Astrocyte of the cerebellum (primary cell): ENCODE data around the gene NAA40.

Source experiments
- DNase-seq: peaks from one replicate; pipeline ENCODE4 v3.0.0-alpha.2; 2011; ENCODE audit warnings: low read depth
- H3K4me3 ChIP-seq: 2 replicates; pipeline ENCODE4 v1.5.1; 2011; ENCODE audit warnings: mild to moderate bottlenecking, low read depth, low read length, moderate library complexity
- in situ Hi-C: cut with HindIII; loops from 2 replicates; pipeline ENCODE4 v1.10.0; 2017; ENCODE audit warnings: low sequenced_read_pairs
- TF ChIP-seq, protein P1 (sequence below): IDR thresholded peaks from 2 replicates; pipeline ENCODE4 v1.5.1; 2012; ENCODE audit warnings: low read length, low read depth, moderate library complexity, mild to moderate bottlenecking; ENCODE audit errors: missing control alignments

Gene NAA40

DNA sequence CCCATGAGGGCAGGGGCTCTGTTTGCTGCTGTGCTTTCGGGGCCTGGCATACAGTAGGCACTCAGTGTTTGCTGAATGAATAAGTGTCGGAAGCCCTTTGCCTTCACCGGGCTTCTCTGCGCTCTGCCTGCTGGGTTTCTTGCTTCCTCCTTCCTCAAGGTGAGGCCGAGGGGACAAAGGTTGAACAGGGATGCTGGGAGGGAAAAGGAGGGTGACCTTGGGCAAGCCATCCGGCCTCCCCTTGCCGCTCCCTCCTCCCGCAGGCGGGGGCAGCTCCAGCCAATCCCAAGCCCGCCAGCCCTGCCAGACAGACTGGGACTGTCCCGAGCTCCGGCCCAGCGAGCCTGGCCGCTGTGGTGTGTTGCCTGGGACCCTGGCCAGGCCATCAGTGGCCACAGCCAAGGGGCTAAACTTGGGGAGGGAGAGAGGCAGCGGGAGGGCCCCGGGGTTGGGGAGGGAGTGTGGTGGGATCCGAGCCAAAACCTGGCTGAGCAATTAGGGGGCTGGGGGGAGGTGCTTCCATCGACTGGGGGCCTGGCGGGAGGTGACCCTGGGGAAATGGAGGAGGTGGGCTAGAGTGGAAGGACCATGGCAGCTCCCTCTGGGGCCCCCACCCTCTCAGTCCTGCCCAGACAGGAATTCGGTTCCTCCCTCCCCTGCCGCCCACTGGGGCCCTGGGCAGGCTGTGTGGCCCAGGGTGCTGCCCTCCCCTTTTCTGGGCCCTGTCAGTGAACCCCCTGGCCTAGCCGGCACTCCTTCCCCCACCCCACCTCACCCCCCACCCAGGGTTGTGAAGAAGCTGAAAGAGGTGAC lies 18.5 kb upstream of the NAA40 start:
- in situ Hi-C loops, result no loop called here
- DNase-seq, result no peak
- TF ChIP-seq, protein P1, sequence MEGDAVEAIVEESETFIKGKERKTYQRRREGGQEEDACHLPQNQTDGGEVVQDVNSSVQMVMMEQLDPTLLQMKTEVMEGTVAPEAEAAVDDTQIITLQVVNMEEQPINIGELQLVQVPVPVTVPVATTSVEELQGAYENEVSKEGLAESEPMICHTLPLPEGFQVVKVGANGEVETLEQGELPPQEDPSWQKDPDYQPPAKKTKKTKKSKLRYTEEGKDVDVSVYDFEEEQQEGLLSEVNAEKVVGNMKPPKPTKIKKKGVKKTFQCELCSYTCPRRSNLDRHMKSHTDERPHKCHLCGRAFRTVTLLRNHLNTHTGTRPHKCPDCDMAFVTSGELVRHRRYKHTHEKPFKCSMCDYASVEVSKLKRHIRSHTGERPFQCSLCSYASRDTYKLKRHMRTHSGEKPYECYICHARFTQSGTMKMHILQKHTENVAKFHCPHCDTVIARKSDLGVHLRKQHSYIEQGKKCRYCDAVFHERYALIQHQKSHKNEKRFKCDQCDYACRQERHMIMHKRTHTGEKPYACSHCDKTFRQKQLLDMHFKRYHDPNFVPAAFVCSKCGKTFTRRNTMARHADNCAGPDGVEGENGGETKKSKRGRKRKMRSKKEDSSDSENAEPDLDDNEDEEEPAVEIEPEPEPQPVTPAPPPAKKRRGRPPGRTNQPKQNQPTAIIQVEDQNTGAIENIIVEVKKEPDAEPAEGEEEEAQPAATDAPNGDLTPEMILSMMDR, result no peak
- no peak overlapping the region for H3K4me3 ChIP-seq

DNA sequence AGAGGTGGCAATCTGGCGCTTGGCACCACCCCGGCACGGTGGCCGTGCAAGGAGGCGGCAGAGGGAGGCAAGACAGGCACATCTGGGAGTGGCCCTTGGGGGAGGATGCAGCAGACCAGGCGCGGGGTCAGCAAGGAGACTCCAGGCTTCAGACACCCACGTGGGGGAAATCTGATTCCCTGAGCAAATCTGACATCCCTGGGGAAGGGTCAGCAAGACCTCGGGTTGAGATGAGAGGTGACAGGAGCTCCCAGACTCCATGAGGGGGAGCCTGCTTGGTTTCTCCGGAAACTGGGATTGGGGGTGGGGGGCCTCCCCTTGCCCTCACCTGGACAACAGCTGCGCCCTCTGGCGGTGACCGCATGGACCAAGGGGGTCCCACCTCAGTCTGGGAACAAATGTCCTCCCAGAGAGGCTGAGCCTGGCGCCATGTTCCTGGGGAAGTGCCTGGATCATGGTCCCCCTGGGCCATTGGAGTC lies 17.8 kb upstream of the NAA40 start:
- in situ Hi-C loops, result no loop called here
- no peak overlapping the region for H3K4me3 ChIP-seq
- no peak for DNase-seq
- TF ChIP-seq, protein P1, result peak; percentile 59

DNA sequence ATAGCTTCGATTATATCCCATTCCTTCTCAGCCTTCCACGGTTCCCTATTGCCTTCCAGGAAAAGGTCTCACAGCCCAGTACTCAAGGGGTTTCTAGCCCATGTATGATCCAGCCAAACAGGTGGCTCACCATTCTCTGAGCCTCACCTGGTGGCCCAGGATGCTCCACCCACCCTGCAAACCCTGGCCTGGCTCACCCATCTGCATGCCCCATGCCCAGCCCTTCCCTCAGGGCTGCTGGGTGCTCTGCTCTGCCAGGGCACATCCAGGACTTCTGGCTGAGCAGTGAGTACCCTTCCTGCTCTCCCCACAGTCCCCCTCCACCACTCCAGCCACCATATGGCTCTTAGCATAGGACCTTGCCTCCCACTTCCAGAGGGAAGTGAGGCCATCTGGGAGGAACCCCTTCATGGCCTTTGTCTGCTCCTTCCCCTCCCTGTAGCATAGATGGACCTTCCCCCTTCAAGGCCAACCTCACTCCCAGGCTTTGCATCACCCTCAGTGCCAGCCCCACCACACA lies 16.1 kb upstream of the NAA40 start:
- no peak for DNase-seq
- in situ Hi-C loops, result no loop called here
- TF ChIP-seq, protein P1, result no peak
- H3K4me3 ChIP-seq, result no peak overlapping the region

DNA sequence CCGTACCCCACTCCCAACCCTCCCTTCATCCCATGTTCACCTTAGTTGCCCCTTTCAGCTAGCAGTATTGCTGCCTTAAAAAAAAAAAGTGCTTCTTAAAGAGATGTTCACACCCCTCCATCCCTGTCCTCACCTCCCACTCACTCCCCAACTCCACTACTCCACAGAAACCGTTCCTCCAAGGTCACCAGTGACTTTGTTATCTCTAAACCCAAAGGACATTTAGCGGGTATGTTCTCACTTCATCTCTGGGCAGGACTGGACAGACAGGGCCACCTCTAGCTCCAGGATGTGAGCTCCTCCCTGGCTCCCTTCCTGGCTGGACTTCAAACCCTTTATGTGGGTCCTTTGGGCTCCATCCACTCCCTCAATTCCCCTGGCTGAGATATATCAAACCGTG lies 15.5 kb upstream of the NAA40 start:
- H3K4me3 ChIP-seq, result no peak overlapping the region
- in situ Hi-C loops, result no loop called here
- TF ChIP-seq, protein P1, result no peak
- no peak for DNase-seq

DNA sequence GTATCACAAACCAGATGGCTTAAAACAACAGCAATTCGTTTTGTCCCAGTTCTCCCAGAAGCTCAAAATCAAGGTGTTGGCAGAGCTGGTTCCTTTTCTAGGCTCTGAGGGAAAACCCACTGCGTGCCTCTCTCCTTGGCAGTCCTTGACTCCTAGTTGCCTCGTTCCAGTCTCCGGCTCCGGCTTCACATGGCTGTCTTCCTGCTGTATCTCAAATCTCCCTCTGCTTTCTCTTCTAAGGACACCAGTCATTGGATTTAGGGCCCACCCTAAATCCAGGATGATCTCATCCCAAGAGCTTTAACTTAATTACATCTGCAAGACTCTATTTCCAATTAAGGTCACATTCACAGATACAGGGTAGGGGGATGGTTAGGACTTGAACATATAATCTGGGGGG lies 9.2 kb upstream of the NAA40 start:
- TF ChIP-seq, protein P1, result no peak
- in situ Hi-C loops, result no loop called here
- no peak overlapping the region for H3K4me3 ChIP-seq
- DNase-seq, result no peak

DNA sequence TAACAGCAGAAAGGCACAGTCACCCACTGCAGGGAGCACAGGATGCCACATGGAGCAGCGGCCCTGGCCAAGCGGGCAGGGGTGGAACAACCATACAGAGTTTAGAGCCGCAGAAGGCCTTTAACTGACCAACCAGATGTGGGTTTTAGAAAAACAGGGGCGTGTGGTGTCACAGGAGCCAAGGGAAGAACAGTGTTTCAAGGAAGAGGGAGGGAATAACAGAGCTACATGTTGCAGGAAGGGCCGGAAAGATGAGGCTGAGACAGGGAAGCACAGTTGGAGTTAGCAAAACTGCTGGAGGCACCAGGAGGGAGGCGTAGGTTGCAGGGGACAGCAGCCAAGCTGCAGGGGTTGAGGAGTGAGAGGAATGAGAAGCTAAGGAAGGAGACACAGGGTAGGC lies 7.8 kb upstream of the NAA40 start:
- no peak overlapping the region for H3K4me3 ChIP-seq
- in situ Hi-C loops, result no loop called here
- TF ChIP-seq, protein P1, result no peak
- DNase-seq, result no peak
